HUES6 (cell line): Measurements from ENCODE around the gene SFXN1.
"Not testable (repeated sequence)": the region's sequence is repeated elsewhere in the genome, so short reads cannot be mapped to it uniquely, and the experiment has no call there.

Source experiments
- H3K27ac ChIP-seq: 2 replicates; pipeline ENCODE4 v1.7.0; 2013; ENCODE audit warnings: low read depth, mild to moderate bottlenecking, low read length, inconsistent platforms
- H3K27me3 ChIP-seq: 2 replicates; pipeline ENCODE4 v1.6.1; 2013; ENCODE audit warnings: low read length; ENCODE audit not compliant: control insufficient read depth, insufficient read depth
- H3K36me3 ChIP-seq: 2 replicates; pipeline ENCODE4 v1.6.1; 2013; ENCODE audit warnings: low read length; ENCODE audit not compliant: control insufficient read depth, insufficient read depth
- H3K4me1 ChIP-seq: 2 replicates; pipeline ENCODE4 v1.6.1; 2013; ENCODE audit warnings: low read length; ENCODE audit not compliant: control insufficient read depth, insufficient read depth
- H3K4me3 ChIP-seq: 2 replicates; pipeline ENCODE4 v1.5.1; 2013; ENCODE audit warnings: low read depth, low read length
- H3K9ac ChIP-seq: one replicate; pipeline ENCODE4 v1.6.1; 2013; ENCODE audit warnings: mild to moderate bottlenecking, low read length
- H3K9me3 ChIP-seq: 2 replicates; pipeline ENCODE4 v1.6.1; 2013; ENCODE audit warnings: low read depth, low read length; ENCODE audit not compliant: control insufficient read depth, insufficient read depth

The SFXN1 gene

DNA sequence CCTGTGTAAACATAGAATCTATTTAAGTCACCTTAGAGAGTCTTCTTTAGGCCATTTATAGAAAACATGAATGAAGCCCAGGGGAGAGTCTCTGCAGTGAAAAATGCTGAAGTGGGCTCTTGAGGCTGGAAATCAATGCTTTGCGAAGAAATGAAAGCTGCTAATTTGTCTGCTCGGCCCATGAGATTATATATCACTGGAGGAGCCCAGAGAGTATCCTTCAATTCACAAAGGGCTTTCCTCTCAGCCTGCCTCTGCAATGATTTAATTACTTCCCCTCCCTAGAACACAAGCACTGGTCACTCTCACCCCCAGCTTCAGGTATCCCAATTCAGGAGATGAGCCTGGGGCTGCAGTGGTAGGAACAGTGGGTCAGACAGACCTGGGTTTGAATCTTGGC lies 26.2 kb upstream of the SFXN1 start:
- Histone ChIP-seq H3K4me3 (no peak overlapping the region), H3K27me3 (peaks cover 6% of the 10 kb centered on the region; the same call in 1 of the 2 replicates), H3K27ac (no peak overlapping the region), H3K4me1 (peaks cover 10% of the 10 kb centered on the region), H3K9me3 (no peaks in the 10 kb centered on the region), H3K36me3 (no peaks in the 10 kb centered on the region), H3K9ac (no peak overlapping the region)

DNA sequence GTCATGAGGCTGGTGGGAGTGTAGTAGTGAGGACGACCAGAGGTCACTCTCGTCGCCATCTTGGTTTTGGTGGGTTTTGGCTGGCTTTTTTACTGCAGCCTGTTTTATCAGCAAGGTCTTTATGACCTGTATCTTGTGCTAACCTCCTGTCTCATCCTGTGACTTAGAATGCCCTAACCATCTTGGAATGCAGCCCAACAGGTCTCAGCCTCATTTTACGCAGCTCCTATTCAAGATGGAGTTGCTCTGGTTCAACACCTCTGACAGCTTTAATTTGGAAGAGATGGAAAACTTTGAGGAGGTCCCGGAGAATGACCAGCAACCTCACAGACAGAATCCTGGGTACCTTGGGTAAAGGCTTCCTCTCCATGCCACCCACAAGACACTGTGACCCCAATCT lies 24.0 kb upstream of the SFXN1 start:
- not testable (repeated sequence) for H3K4me1 ChIP-seq

DNA sequence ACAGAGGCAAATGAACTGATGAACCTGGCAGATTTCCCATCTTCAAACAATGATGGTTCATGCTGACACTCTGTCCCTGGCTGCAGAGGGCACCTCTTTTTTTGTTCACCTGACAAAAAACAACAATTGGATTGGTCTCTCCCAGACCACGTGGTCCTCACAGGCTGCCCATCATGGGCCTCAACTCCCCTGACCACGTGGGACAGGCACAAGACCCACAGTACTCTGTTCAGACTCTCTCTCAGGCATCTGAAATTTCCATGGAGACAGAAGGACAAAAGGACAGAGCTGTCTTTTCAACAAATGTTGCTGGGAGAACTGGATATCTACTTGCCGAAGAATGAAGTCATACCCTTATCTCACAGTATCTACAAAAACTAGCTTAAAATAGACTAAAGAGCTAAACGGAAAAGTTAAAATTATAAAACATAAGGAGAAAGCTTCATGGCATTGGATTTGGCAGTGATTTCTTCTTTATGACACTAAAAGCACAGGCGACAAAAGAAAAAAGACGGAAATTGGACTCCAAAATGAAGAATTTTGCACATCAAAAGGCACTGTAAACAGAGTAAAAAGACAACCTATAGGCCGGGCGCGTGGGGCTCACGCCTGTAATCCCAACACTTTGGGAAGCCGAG lies 22.1 kb upstream of the SFXN1 start:
- Histone ChIP-seq H3K27ac (no peak overlapping the region), H3K36me3 (no peaks in the 10 kb centered on the region), H3K4me3 (no peak overlapping the region), H3K9me3 (no peaks in the 10 kb centered on the region), H3K9ac (no peak overlapping the region), H3K27me3 (no peaks in the 10 kb centered on the region; the same call in 1 of the 2 replicates), H3K4me1 (no peaks in the 10 kb centered on the region)

More for the DNA sequence above, 24.0 kb upstream of the SFXN1 start:
- not testable (repeated sequence) for H3K36me3 ChIP-seq, H3K9me3 ChIP-seq, H3K27me3 ChIP-seq, H3K4me3 ChIP-seq, H3K27ac ChIP-seq, H3K9ac ChIP-seq

DNA sequence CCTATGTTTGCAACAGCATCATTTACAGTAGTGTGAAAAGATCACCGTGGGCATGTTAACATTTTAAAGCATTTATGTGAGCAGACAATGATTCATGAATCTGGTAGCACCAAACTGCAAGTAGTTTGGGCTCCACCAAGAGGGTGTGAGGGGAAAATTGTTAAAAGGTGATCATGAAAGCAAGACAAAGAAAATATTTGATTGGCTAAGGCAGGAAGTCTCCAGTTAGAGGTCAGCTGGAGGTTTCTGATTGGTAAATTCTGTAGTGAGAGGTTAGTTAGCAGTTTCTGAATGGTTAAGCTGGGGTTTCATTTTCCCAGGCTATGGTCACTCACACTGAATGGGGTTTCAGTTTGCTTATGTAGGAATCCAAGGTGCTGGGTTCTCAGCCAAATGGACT lies 20.9 kb upstream of the SFXN1 start:
- Histone ChIP-seq H3K9ac (no peak overlapping the region), H3K27me3 (no peaks in the 10 kb centered on the region; the same call in 1 of the 2 replicates), H3K9me3 (peaks cover 2% of the 10 kb centered on the region), H3K4me3 (no peak overlapping the region), H3K4me1 (no peaks in the 10 kb centered on the region), H3K36me3 (no peaks in the 10 kb centered on the region), H3K27ac (no peak overlapping the region)

DNA sequence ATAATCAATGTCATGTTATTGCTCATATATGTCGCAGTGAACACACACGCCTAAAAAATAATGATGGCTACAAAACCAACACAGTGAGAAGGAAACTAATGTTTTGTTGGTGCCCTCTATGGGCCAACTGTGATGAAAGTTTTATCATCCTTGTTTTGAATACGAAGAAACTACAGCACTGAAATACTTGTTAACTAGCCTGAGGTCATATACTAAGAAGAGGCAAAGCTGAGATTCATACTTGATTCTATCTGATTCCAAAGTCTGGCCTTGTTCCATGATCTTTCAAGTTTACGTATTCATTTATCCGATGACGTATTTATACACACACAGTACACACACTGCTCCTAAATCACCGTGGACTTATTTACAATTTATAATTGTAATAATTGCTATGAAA lies 18.2 kb upstream of the SFXN1 start:
- Histone ChIP-seq H3K9me3 (peaks cover 2% of the 10 kb centered on the region), H3K27ac (no peak overlapping the region), H3K4me3 (no peak overlapping the region), H3K9ac (no peak overlapping the region), H3K27me3 (no peaks in the 10 kb centered on the region), H3K36me3 (no peaks in the 10 kb centered on the region), H3K4me1 (0 out of 2 replicates have a peak, but pooled peaks cover 3% of the 10 kb centered on the region)

DNA sequence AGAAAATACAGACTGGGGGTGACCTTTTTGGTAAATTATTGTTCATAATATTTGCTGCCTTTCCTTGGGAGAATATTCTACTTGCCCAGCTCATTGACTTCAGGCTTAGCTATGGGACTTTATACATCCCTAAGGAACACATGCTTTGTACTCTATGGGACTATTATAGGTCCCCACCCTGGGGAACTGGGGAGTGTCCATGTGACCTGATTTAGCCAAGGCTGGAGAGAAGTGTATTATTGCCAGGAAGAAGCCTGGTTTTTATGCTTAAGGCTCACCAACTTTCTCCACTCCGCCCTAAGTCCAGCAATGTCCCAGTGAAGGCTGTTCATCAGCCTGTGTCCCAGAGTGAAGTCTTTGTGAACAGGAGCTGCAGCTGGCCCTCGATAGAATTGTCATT lies 17.8 kb upstream of the SFXN1 start:
- peaks cover 2% of the 10 kb centered on the region for H3K9me3 ChIP-seq
- H3K4me3 ChIP-seq = no peak overlapping the region
- H3K9ac ChIP-seq = no peak overlapping the region
- H3K27ac ChIP-seq = no peak overlapping the region
- H3K4me1 ChIP-seq = 0 out of 2 replicates have a peak, but pooled peaks cover 3% of the 10 kb centered on the region
- no peaks in the 10 kb centered on the region for H3K27me3 ChIP-seq
- H3K36me3 ChIP-seq = no peaks in the 10 kb centered on the region

DNA sequence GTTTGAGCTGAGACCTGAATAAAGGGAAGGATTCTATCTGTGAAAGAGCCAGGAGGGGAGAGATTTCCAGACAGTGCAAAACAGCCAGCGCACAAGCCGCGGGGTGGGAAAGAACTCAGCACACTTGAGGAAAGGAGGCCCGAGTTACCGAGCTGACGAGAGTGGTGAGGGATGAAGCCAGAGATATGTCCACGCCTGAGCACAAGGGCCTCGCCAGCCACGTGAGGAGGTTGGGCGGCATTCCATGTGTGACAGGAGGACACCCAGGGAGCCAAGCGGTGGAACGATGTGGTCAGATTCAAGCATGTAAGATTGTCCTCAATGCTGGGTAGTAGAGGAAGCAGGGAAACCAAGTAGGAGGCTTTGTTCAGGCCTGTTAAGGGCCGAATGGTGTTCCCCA lies 17.0 kb upstream of the SFXN1 start:
- no peak overlapping the region for H3K27ac ChIP-seq
- H3K9me3 ChIP-seq = peaks cover 2% of the 10 kb centered on the region
- no peak overlapping the region for H3K9ac ChIP-seq
- no peaks in the 10 kb centered on the region for H3K36me3 ChIP-seq
- H3K27me3 ChIP-seq = no peaks in the 10 kb centered on the region
- H3K4me1 ChIP-seq = 0 out of 2 replicates have a peak, but pooled peaks cover 3% of the 10 kb centered on the region
- H3K4me3 ChIP-seq = no peak overlapping the region

DNA sequence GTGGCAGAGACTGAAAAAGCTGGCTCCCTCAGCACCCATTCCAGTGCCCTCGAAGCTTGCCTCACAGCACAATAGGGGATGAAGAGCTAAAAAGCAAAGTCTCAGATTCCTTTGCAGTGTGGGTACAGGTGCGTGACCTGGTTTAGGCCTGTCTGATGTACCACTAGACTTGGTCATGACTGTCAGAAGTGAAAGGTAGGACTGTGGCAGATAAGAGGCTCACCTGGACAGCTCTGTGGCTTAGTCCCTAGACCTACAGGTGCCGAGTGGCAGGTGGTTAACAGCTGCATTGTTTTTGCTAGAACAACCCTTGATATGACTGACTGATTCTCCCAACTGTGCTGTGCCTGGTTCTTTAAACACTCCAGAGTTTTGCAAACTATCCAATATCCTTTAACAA lies 14.7 kb upstream of the SFXN1 start:
- Histone ChIP-seq H3K4me3 (no peak overlapping the region), H3K27me3 (no peaks in the 10 kb centered on the region), H3K27ac (no peak overlapping the region), H3K9ac (no peak overlapping the region), H3K9me3 (peaks cover 2% of the 10 kb centered on the region), H3K36me3 (no peaks in the 10 kb centered on the region), H3K4me1 (0 out of 2 replicates have a peak, but pooled peaks cover 3% of the 10 kb centered on the region)

DNA sequence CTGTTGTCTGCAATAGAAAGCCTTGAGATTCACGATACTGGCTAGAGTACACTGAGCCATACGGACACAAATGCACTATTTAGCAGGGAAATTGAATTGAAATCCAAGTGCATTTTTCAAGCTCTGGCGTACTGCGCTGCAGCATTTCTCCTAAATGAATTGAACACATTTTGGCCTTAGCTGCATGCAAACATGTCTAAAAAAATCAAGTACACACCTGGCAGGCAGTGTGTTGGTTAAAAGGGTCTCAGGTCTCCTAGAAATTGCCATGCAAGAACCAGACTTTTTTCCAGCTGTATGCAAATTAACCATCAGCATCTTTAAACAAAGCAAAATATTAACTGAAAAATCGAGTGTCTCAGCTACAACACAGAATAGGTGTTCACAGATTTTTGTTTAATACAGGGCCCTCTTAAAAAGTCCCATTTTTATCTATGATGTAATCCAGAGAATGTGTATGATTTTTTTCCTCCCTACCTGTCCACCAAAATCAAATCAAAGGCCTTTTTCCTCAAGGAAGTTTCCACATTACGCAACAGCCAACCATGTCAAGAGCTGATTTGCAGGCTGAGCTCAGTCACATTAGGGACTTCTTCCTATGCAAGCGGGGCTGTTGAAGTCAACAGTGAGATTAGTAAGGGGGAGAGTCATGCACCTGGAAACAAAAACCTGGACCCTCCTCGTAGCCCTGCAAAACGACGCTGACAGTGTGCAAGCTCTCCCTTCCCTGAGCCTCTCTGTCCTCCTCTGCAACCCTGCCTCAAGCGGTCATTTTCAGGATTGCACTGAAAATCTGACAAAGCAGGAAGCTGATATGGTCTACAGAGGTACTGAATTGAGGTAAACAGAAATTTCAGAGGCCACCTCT lies 14.1 kb upstream of the SFXN1 start:
- Histone ChIP-seq H3K9ac (no peak overlapping the region), H3K4me1 (0 out of 2 replicates have a peak, but pooled peaks cover 3% of the 10 kb centered on the region), H3K9me3 (peaks cover 2% of the 10 kb centered on the region), H3K27ac (no peak overlapping the region), H3K36me3 (no peaks in the 10 kb centered on the region), H3K4me3 (no peak overlapping the region), H3K27me3 (no peaks in the 10 kb centered on the region)

DNA sequence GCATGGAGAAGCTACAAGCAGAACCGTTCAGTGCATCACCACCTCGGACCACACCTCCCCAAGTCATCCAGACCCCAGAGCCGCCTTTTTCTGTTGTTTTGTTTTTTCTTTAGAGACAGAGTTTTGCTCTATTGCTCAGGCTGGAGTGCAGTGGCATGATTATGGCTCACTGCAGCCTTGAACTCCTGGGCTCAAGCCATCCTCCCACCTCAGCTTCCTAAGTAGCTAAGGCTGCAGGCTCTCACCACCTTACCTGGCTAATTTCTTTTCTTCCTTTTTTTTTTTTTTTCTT lies 13.5 kb upstream of the SFXN1 start:
- H3K4me3 ChIP-seq = no peak overlapping the region
- no peaks in the 10 kb centered on the region for H3K36me3 ChIP-seq
- no peak overlapping the region for H3K9ac ChIP-seq
- H3K27ac ChIP-seq = no peak overlapping the region
- peaks cover 2% of the 10 kb centered on the region for H3K9me3 ChIP-seq
- H3K4me1 ChIP-seq = 0 out of 2 replicates have a peak, but pooled peaks cover 3% of the 10 kb centered on the region
- no peaks in the 10 kb centered on the region for H3K27me3 ChIP-seq

DNA sequence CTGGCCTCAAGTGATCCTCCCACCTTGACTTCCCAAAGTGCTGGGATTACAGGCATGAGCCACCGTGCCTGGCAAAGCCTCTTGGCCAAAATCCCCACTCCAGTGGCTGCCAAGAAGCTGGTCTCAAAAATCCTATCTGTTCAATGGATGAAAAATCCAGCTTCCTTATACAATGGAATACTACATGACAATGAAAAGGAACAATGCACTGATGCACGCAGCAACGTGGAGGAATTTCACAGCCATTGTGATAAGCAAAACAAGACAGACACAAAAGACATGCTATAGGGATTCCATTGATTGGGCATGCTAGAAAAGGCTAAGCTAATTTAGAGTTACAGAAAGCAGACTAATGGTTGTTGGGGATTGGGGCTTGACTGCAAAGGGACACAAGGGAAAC lies 13.1 kb upstream of the SFXN1 start:
- Histone ChIP-seq H3K27me3 (no peaks in the 10 kb centered on the region), H3K9me3 (peaks cover 2% of the 10 kb centered on the region), H3K27ac (no peak overlapping the region), H3K36me3 (no peaks in the 10 kb centered on the region), H3K9ac (no peak overlapping the region), H3K4me3 (no peak overlapping the region), H3K4me1 (0 out of 2 replicates have a peak, but pooled peaks cover 3% of the 10 kb centered on the region)
